Keratinocyte (primary cell): ENCODE measurements around the gene REXO1.

Experiments used
- CTCF ChIP-seq, 3 experiments: IDR thresholded peaks in 1 of 3; conservative IDR thresholded peaks in 1 of 3; optimal IDR thresholded peaks in 1 of 3; 2 replicates in 2 of 3; 3 replicates in 1 of 3; pipeline versions ENCODE3 to v1.5.1; 2011; ENCODE audit warnings: low read length in 3 of 3, mild to moderate bottlenecking in 3 of 3, moderate library complexity in 2 of 3, control low read depth in 1 of 3, inconsistent platforms in 1 of 3; ENCODE audit not compliant: insufficient read depth in 2 of 3; ENCODE audit errors: extremely low read depth in 1 of 3
- EZH2 ChIP-seq: IDR thresholded peaks from one replicate; pipeline ENCODE4 v1.6.1; 2012; ENCODE audit warnings: inconsistent platforms, mild to moderate bottlenecking, low read length, moderate library complexity

- TF ChIP-seq CTCF (optimal IDR thresholded peaks at IDR 0.05 in 1 of 3, IDR thresholded peaks at IDR 0.05 in 1 of 3, conservative IDR thresholded peaks at IDR 0.05 in 1 of 3; ENCODE audit: extremely low read depth in 1 of 3, insufficient read depth in 2 of 3, low read length in 3 of 3) (no peak), EZH2 (no peak)
These were observed 18.5 kb upstream of the REXO1 start for GRCh38 chr19:1866693-1867348.
